Uterus (tissue), 4 donors: ENCODE results near the gene ACTN1. TPM values are rescaled to one million over a fixed set of nuclear protein-coding genes. Genes with fewer than 3 reads are reported as not detected.

Experiments
- DNase-seq, 2 donors: peaks; one replicate each; pipeline ENCODE4 v3.0.0-alpha.2; 2019 to 2020
- H3K27ac ChIP-seq, 2 donors: fragments of 200-600 bp; sonication (generic); 1 replicate in 1 of 2; 2 replicates in 1 of 2; pipeline ENCODE4 v1.5.1; 2016 to 2018
- H3K27me3 ChIP-seq, 2 donors: fragments of 200-600 bp; sonication (generic); one replicate each; pipeline ENCODE4 v1.5.1; 2018 to 2019; ENCODE audit warnings: control low read depth in 1 of 2
- H3K36me3 ChIP-seq, 2 donors: fragments of 200-600 bp; sonication (generic); one replicate each; pipeline ENCODE4 v1.5.1; 2019; ENCODE audit warnings: control low read depth in 1 of 2
- H3K4me1 ChIP-seq, 2 donors: fragments of 200-600 bp; sonication (generic); one replicate each; pipeline ENCODE4 v1.5.1; 2018 to 2019; ENCODE audit warnings: control low read depth in 1 of 2
- H3K4me3 ChIP-seq, 2 donors: fragments of 200-600 bp; sonication (generic); 1 replicate in 1 of 2; 2 replicates in 1 of 2; pipeline ENCODE4 v1.5.1; 2018 to 2019; ENCODE audit warnings: mild to moderate bottlenecking in 1 of 2
- H3K9me3 ChIP-seq, 2 donors: fragments of 200-600 bp; sonication (generic); one replicate each; pipeline ENCODE4 v1.5.1; 2019; ENCODE audit warnings: control low read depth in 1 of 2
- CTCF ChIP-seq, 4 experiments: fragments of 200-600 bp in 2 of 4; fragments of 450-650 bp in 2 of 4; sonication (generic) in 2 of 4; IDR thresholded peaks; one replicate each; pipeline ENCODE4 v1.5.1; 2016 to 2019; ENCODE audit warnings: antibody characterized with exemption in 4 of 4, mild to moderate bottlenecking in 2 of 4, moderate library complexity in 1 of 4
- POLR2A ChIP-seq, 2 donors: fragments of 450-650 bp; IDR thresholded peaks; one replicate each; pipeline ENCODE4 v1.6.1; 2016; ENCODE audit warnings: antibody characterized with exemption in 2 of 2, mild to moderate bottlenecking in 1 of 2, moderate library complexity in 1 of 2
- intact Hi-C: fragments of 100-400 bp; cut with DNase I; formaldehyde crosslinking; loops from one replicate; pipeline ENCODE4 v1.15.1; 2023; ENCODE audit warnings: low total_unique reads
- total RNA-seq, 4 donors: library from RNA; depleted of rRNA in 3 of 4; stranded (reverse); fragments of >200 nt in 3 of 4; gene quantifications; one replicate each; pipeline versions ENCODE4 v1.1.0 to v1.2.4, GENCODE V29; 2014 to 2023
- donor health status: DM: yes; HTN: yes; CAD: no.

ACTN1 gene
- total RNA-seq, 4 donors from 2014 or later = 147 to 538 (median 343) TPM

- DNase-seq = no peak
- intact Hi-C loops = no loop called here
These were observed 54.6 kb downstream of the ACTN1 start for GRCh38 chr14:68924186-68925158.

DNA sequence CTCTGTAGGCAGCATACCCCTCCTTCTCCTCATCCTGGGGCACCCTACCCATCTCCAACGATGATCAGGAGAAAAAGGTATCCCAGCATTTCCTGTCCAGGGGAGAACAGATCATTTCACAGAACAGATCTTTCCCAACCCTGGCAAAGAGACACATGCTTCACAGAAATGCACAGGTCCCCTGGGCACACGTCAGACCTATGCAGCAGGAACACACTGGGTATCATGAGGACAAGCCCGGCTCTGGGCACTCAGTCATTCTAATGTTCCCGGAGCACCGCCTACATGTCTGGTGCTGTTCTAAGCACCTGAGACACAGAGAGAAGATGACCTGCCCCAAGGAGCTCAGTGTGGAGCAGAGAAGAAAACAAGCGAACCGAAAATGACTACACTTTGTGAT lies 56.2 kb downstream of the ACTN1 start:
- Histone ChIP-seq H3K4me1 (peaks cover 0 to 12% of the 10 kb centered on the region in 2 donors), H3K36me3 (no peaks in the 10 kb centered on the region), H3K4me3 (no peak overlapping the region)

More at GRCh38 chr14:68924186-68925158, 54.6 kb downstream of the ACTN1 start:
- H3K36me3 ChIP-seq = no peaks in the 10 kb centered on the region
- H3K27ac ChIP-seq = peak overlapping the region; percentile 26 to 42
- H3K27me3 ChIP-seq = no peaks in the 10 kb centered on the region
- H3K4me3 ChIP-seq = no peak overlapping the region
- H3K9me3 ChIP-seq = no peaks in the 10 kb centered on the region
- TF ChIP-seq POLR2A (IDR thresholded peaks at IDR 0.05) (no peak), CTCF (IDR thresholded peaks at IDR 0.05) (no peak)
- peaks cover 7 to 26% of the 10 kb centered on the region in 2 donors for H3K4me1 ChIP-seq

GRCh38 chr14:68922201-68922621 lies 56.9 kb downstream of the ACTN1 start:
- Histone ChIP-seq H3K27ac (peak overlapping the region; percentile 42 to 43), H3K27me3 (no peaks in the 10 kb centered on the region), H3K36me3 (no peaks in the 10 kb centered on the region), H3K4me3 (no peak overlapping the region), H3K9me3 (no peaks in the 10 kb centered on the region), H3K4me1 (peaks cover 0 to 12% of the 10 kb centered on the region in 2 donors)
- no peak for DNase-seq
- intact Hi-C loops = no loop called here
- TF ChIP-seq POLR2A (IDR thresholded peaks at IDR 0.05) = no peak

More for the DNA sequence above, 56.2 kb downstream of the ACTN1 start:
- no peaks in the 10 kb centered on the region for H3K27me3 ChIP-seq
- H3K27ac ChIP-seq = peak overlapping the region; percentile 42 to 43
- DNase-seq = no peak
- intact Hi-C loops = no loop called here
- no peak for TF ChIP-seq CTCF (IDR thresholded peaks at IDR 0.05)
- TF ChIP-seq POLR2A (IDR thresholded peaks at IDR 0.05) = no peak
- H3K9me3 ChIP-seq = no peaks in the 10 kb centered on the region

- intact Hi-C loops = no loop called here
- peak overlapping the region; percentile 42 to 43 for H3K27ac ChIP-seq
- peaks cover 0 to 12% of the 10 kb centered on the region in 2 donors for H3K4me1 ChIP-seq
- H3K27me3 ChIP-seq = no peaks in the 10 kb centered on the region
- H3K36me3 ChIP-seq = no peaks in the 10 kb centered on the region
- no peak for TF ChIP-seq CTCF (IDR thresholded peaks at IDR 0.05)
- TF ChIP-seq POLR2A (IDR thresholded peaks at IDR 0.05) = no peak
- H3K4me3 ChIP-seq = no peak overlapping the region
- DNase-seq = no peak
- no peaks in the 10 kb centered on the region for H3K9me3 ChIP-seq
These were observed 57.4 kb downstream of the ACTN1 start for GRCh38 chr14:68921666-68922065.

- Histone ChIP-seq H3K27me3 (no peaks in the 10 kb centered on the region), H3K27ac (no peak overlapping the region), H3K9me3 (no peaks in the 10 kb centered on the region), H3K36me3 (no peaks in the 10 kb centered on the region), H3K4me1 (peaks cover 0 to 12% of the 10 kb centered on the region in 2 donors), H3K4me3 (no peak overlapping the region)
- DNase-seq = no peak
- no peak for TF ChIP-seq POLR2A (IDR thresholded peaks at IDR 0.05)
- TF ChIP-seq CTCF (IDR thresholded peaks at IDR 0.05) = no peak
- intact Hi-C loops = no loop called here
These were observed 58.1 kb downstream of the ACTN1 start for GRCh38 chr14:68921049-68921448.
